Measurements from ENCODE around the gene UBC. TPM values are rescaled to one million over a fixed set of nuclear protein-coding genes. Genes with fewer than 3 reads are reported as not detected.

Gene UBC
- polyA plus RNA-seq (ENCODE audit: insufficient read length in 4 of 4): 1,000 to 10,000 TPM in 3 of 4 donors, 100 to 1,000 TPM in 1; 940 to 1,364 (median 1,043) TPM

DNA sequence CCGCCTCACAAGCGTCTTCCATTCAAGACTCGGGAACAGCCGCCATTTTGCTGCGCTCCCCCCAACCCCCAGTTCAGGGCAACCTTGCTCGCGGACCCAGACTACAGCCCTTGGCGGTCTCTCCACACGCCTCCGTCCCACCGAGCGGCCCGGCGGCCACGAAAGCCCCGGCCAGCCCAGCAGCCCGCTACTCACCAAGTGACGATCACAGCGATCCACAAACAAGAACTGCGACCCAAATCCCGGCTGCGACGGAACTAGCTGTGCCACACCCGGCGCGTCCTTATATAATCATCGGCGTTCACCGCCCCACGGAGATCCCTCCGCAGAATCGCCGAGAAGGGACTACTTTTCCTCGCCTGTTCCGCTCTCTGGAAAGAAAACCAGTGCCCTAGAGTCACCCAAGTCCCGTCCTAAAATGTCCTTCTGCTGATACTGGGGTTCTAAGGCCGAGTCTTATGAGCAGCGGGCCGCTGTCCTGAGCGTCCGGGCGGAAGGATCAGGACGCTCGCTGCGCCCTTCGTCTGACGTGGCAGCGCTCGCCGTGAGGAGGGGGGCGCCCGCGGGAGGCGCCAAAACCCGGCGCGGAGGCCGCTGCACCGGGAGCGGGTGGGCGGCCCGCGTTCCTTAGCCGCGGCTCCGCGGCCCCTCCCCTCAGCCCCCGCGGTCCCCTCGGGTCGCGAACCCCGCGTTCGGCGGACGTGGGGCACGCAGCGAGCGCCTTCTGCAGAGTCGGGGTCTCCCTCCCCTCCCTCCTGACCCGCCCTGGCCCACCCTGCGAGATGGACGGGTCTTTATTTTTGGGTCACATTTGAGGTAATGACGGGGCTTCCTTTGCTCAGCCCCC lies at the start of gene UBC:
UBC (minus strand) TSS at position 259 of the 847 bp plus-strand sequence. CDS start 879 bp downstream, outside the sequence.
- peak; percentile 89 to 95 (median 90) for DNase-seq (ENCODE audit: low read depth in 4 of 4, low spot score in 3 of 4)

GRCh38 chr12:124963211-124963610 lies 48.8 kb upstream of the UBC start:
- no peak for DNase-seq (ENCODE audit: low read depth in 4 of 4, low spot score in 3 of 4)

DNA sequence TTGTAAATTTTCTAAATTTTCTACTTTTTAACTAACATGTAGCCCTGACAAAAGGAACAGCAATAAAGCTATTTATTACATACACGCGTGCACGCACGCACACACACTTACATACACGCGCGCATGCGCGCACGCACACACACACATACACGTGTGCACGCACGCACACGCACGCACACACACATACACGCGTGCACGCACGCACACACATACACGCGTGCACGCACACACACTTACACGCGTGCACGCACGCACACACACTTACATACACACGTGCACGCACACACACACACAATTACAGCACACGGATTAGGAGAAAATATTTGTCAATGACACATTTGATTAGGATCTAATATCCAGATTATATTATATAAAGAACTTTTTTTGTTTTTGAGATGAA lies 46.6 kb upstream of the UBC start:
- no peak for DNase-seq (ENCODE audit: low read depth in 4 of 4, low spot score in 3 of 4)

GRCh38 chr12:124956571-124956970 lies 42.1 kb upstream of the UBC start:
- no peak for DNase-seq (ENCODE audit: low read depth in 4 of 4, low spot score in 3 of 4)

- DNase-seq (ENCODE audit: low read depth in 4 of 4, low spot score in 3 of 4): no peak
Observed at GRCh38 chr12:124954771-124955170, 40.3 kb upstream of the UBC start.

DNA sequence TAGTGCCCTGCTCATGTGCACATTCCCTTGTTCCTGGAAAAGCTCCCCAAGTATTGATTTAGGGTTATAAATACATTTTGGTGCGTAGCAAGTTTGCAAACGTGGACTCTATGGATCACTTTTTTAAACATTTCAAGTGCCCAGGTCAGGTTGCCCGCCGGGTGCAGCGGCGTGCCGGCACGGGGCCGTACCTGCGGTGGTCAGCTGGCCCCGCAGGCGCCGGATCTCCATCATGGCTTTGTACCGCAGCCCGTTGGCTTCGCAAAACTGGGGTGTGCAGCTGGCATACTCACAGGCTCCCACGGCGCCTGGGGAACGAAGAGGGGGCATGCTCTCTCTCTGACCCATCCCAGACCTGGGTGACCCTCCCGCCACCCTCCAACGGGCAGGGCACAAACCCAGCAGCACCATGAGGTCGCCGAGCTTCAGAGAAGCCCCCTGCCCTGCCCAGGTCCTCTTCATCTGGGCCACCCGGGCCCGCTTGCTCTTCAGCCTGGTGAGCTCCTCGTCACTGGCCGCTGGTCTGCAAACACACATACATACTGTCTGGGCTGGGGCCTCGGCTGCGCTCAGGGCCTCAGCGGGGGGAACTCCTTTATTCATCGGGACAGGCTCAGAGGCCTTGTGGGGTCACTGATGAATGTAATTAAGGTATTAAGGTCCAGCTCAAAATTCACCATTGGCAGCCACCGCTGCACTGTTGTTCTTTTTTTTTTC lies 39.4 kb upstream of the UBC start:
- no peak for DNase-seq (ENCODE audit: low read depth in 4 of 4, low spot score in 3 of 4)

DNA sequence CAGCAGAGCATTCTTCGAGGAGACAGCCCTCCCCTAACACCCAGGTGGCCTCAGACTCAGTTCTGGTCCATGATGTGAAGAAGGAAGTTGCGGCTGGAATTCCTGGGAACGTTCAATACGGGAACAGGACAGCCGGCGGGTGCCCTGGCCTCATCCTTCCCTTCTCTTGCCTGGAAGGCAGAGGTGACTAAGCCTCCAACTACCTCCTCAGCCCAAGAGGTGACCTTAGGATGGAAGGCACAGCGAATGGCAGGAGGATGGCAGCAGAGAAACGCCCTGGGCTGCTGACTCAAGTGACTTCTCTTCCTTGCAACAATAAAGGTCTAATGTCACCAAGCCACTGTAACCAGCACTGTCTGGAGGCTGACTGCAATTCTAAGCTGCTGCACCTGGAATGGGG lies 38.4 kb upstream of the UBC start:
- DNase-seq (ENCODE audit: low read depth in 4 of 4, low spot score in 3 of 4): no peak

DNA sequence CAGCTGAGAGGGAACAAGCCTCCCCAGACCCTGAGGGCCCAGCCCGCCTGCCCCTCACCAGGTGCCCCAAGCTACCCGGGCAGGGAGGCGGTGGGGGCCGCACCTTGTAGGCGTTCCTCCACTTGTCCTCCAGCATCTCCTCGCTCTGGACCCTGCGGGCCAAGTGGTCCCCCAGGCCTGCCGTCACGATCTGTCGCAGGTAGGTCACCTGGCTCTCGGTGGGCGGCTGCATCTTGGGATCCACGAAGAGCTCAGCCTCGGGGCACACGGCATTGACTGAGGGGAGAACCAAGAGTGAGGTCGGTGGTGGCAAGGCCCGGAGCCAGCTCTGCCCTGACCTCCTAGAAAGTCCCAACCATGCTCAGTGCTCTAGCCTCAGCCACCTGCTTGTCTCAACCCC lies 37.8 kb upstream of the UBC start:
- no peak for DNase-seq (ENCODE audit: low read depth in 4 of 4, low spot score in 3 of 4)

- DNase-seq (ENCODE audit: low read depth in 4 of 4, low spot score in 3 of 4): no peak
Observed at GRCh38 chr12:124949779-124950728, 35.6 kb upstream of the UBC start.

DNA sequence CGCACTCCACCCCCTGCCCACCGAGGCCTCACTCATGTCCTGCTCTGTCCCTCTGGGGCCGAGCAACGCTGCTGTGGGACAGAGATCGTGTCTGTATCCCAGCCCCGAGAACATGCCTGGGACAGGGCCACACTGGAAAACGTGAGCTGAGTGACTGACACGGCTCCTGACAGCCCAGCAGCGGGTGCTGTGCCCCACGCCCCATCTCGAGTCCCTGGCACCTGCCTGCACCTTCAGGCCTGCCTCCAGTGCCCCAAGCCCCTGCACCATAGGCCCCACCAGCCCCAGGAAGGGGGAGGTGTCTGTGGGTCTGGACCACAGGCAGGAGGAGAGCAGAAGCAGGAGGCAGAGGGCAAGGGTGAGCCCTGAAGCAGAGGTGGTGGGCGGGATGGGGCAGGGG lies 34.6 kb upstream of the UBC start:
- DNase-seq (ENCODE audit: low read depth in 4 of 4, low spot score in 3 of 4): no peak

- no peak for DNase-seq (ENCODE audit: low read depth in 4 of 4, low spot score in 3 of 4)
Observed at GRCh38 chr12:124947561-124948398, 33.3 kb upstream of the UBC start.

DNA sequence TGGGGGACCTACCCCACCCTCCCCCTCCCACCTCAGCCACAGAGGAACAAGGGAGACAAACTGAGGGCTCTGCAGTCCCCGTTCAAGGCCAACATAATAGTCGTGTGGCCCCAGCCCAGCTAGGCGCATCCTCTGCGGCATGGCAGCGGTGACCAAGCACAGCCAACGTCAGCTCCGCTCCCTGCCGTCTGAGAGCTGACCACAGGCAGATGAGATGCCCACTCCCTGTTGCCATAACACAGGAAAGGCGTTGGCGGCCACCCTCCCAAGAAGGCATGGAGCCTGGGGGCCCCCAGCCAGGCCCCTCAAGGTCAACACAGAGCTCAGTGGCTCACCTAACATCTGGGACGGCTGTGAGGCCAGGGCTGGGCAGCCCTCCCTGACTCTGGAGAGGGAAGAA lies 32.6 kb upstream of the UBC start:
- DNase-seq (ENCODE audit: low read depth in 4 of 4, low spot score in 3 of 4): no peak

DNA sequence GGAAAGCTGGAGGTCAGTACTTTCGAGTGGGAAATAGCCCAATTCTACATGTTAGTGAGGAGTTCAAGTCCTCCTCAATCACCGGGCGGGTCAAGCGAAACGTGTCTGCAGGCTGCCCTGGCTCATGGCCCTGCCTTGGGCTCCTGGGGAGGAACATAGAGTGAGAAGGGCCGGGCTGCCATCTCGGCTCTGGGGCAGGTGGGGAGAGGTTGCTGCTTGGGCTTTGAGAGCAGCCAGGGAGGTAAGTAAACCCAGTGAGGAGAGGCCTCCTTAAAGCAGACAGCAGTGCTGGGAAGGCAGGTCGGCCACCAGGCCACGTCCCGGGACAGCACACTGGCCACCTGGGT lies 32.0 kb upstream of the UBC start:
- no peak for DNase-seq (ENCODE audit: low read depth in 4 of 4, low spot score in 3 of 4)

- DNase-seq (ENCODE audit: low read depth in 4 of 4, low spot score in 3 of 4): no peak
Observed at GRCh38 chr12:124941170-124941527, 26.7 kb upstream of the UBC start.

DNA sequence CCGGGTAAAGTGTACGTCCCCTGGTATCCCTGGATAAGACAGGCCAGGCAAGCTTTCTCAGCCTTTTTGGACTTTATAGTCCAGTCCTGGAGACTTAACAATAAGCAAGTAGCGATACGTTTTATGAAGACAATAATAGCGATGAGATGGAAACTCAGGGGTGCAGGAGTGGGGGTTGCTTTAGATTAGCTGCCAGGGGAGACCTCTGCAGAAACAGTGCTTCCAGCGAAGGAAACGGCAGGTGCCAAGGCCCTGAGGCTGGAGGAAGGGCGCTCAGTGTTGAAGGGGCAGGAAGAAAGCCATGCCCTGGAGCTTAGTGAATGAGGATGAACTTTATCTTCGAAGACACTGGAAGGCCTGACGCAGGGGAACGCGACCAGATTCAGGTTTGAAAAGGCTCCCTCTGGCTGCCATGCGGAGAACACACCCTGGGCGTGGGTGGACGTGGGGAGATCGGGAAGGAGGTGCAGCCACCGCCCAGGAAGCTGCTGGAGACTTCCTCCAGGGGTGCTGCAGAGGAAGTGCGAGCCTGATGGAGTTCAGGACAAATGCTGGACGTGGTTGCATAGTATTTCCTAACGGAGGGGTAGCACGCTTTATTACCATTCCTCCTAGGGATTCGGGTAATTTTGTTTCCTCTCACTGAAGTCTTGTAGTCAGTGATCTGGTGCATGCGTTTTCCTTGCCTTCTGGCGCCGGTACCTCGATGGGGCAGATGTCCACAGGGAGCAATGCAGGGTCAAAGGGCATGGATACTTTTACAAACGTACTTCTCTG lies 26.1 kb upstream of the UBC start:
- peak in 2 of 4 donors; percentile 74 to 81 for DNase-seq (ENCODE audit: low read depth in 4 of 4, low spot score in 3 of 4)

GRCh38 chr12:124940143-124940392 lies 25.6 kb upstream of the UBC start:
- no peak for DNase-seq (ENCODE audit: low read depth in 4 of 4, low spot score in 3 of 4)

- DNase-seq (ENCODE audit: low read depth in 4 of 4, low spot score in 3 of 4): peak; percentile 82 to 89 (median 86)
Observed at GRCh38 chr12:124939421-124940142, 25.1 kb upstream of the UBC start.

DNA sequence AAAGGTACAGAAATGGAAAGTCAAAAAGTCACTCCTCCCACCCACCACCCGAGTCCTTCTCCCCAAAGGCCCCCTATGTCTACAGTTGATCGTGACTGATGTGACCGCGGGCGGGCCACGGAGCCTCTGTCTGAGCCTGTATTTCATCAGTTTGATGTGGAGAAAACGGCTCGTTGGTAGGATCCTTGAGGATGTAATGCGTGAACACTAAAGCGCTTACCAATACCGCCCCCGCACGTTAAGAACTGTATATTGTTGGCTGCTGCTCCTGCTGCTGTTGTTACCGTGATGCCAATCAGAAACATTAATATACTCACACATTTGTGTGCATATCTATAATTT lies 24.6 kb upstream of the UBC start:
- DNase-seq (ENCODE audit: low read depth in 4 of 4, low spot score in 3 of 4): peak in 2 of 4 donors; percentile 55 to 63

- no peak for DNase-seq (ENCODE audit: low read depth in 4 of 4, low spot score in 3 of 4)
Observed at GRCh38 chr12:124938587-124938986, 24.1 kb upstream of the UBC start.

Data from left renal pelvis (tissue), 4 donors.